Gastroesophageal sphincter (tissue), 3 donors: ENCODE data around the gene GNAO1.
"Not testable (repeated sequence)": the region's sequence is repeated elsewhere in the genome, so short reads cannot be mapped to it uniquely, and the experiment has no call there.

Source experiments
- EP300 ChIP-seq: sonication (generic); formaldehyde crosslinking; IDR thresholded peaks from one replicate; pipeline ENCODE4 v1.6.1; 2017; ENCODE audit warnings: antibody characterized with exemption, mild to moderate bottlenecking
- POLR2A ChIP-seq, 2 donors: fragments of 450-650 bp; IDR thresholded peaks; one replicate each; pipeline ENCODE4 v1.6.1; 2017; ENCODE audit warnings: antibody characterized with exemption in 2 of 2, mild to moderate bottlenecking in 2 of 2, moderate library complexity in 1 of 2
- POLR2AphosphoS5 ChIP-seq: sonication (generic); formaldehyde crosslinking; IDR thresholded peaks from one replicate; pipeline ENCODE4 v1.6.1; 2017; ENCODE audit warnings: antibody characterized with exemption
- TF ChIP-seq, protein P1 (sequence below), 4 experiments: fragments of 200-600 bp in 2 of 4; fragments of 450-650 bp in 2 of 4; sonication (generic) in 1 of 4; IDR thresholded peaks; one replicate each; pipeline ENCODE4 v1.5.1; 2017 to 2019; ENCODE audit warnings: antibody characterized with exemption in 4 of 4, mild to moderate bottlenecking in 2 of 4, moderate library complexity in 2 of 4

DNA sequence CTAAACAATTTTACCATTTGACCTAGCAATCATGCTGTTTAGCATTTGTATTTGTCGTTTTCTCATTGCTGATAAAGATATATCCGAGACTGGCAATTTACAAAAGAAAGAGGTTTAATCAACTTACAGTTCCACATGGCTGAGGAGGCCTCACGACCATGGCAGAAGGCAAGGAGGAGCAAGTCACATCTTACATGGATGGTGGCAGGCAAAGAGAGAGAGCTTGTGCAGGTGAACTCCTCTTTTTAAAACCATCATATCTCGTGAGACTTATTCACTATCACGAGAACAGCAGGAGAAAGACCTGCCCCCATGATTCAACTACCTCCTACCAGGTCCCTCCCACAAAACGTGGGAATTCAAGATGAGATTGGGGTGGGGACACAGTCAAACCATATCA, 187.8 kb downstream of the GNAO1 start:
- TF ChIP-seq POLR2AphosphoS5; POLR2A (IDR thresholded peaks at IDR 0.05); EP300: not testable (repeated sequence)
- TF ChIP-seq, protein P1, sequence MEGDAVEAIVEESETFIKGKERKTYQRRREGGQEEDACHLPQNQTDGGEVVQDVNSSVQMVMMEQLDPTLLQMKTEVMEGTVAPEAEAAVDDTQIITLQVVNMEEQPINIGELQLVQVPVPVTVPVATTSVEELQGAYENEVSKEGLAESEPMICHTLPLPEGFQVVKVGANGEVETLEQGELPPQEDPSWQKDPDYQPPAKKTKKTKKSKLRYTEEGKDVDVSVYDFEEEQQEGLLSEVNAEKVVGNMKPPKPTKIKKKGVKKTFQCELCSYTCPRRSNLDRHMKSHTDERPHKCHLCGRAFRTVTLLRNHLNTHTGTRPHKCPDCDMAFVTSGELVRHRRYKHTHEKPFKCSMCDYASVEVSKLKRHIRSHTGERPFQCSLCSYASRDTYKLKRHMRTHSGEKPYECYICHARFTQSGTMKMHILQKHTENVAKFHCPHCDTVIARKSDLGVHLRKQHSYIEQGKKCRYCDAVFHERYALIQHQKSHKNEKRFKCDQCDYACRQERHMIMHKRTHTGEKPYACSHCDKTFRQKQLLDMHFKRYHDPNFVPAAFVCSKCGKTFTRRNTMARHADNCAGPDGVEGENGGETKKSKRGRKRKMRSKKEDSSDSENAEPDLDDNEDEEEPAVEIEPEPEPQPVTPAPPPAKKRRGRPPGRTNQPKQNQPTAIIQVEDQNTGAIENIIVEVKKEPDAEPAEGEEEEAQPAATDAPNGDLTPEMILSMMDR (IDR thresholded peaks at IDR 0.05) = not testable (repeated sequence)
